C4-2B (cell line): Measurements from ENCODE around the gene SHANK1.
"Not testable (repeated sequence)": the region's sequence is repeated elsewhere in the genome, so short reads cannot be mapped to it uniquely, and the experiment has no call there.

Experiments
- CTCF ChIP-seq: fragments of 450-650 bp; conservative IDR thresholded peaks from 2 replicates; pipeline ENCODE4 v1.5.1; 2017; ENCODE audit warnings: mild to moderate bottlenecking
- ZFX ChIP-seq: fragments of 450-650 bp; IDR thresholded peaks from 2 replicates; pipeline ENCODE4 v1.6.1; 2017

GRCh38 chr19:50767263-50767662 lies 47.7 kb upstream of the SHANK1 start:
- not testable (repeated sequence) for TF ChIP-seq CTCF, ZFX
